ENCODE measurements around the gene MRPL54.

MRPL54 gene

GRCh38 chr19:3766520-3766919 is 4.0 kb downstream of the MRPL54 start:
- TF ChIP-seq CTCF (IDR thresholded peaks at IDR 0.05; ENCODE audit: low read depth, low read length): no peak
- no peak overlapping the region for H3K4me3 ChIP-seq (ENCODE audit: low read depth, low read length)

GRCh38 chr19:3767050-3767449 is 4.6 kb downstream of the MRPL54 start:
- TF ChIP-seq CTCF (IDR thresholded peaks at IDR 0.05; ENCODE audit: low read depth, low read length): no peak
- no peak overlapping the region for H3K4me3 ChIP-seq (ENCODE audit: low read depth, low read length)

GRCh38 chr19:3768015-3768747 is 5.7 kb downstream of the MRPL54 start:
- no peak for TF ChIP-seq CTCF (IDR thresholded peaks at IDR 0.05; ENCODE audit: low read depth, low read length)
- no peak overlapping the region for H3K4me3 ChIP-seq (ENCODE audit: low read depth, low read length)

- no peak overlapping the region for H3K4me3 ChIP-seq (ENCODE audit: low read depth, low read length)
- TF ChIP-seq CTCF (IDR thresholded peaks at IDR 0.05; ENCODE audit: low read depth, low read length): no peak
Observed at GRCh38 chr19:3768748-3769099, 6.2 kb downstream of the MRPL54 start.

DNA sequence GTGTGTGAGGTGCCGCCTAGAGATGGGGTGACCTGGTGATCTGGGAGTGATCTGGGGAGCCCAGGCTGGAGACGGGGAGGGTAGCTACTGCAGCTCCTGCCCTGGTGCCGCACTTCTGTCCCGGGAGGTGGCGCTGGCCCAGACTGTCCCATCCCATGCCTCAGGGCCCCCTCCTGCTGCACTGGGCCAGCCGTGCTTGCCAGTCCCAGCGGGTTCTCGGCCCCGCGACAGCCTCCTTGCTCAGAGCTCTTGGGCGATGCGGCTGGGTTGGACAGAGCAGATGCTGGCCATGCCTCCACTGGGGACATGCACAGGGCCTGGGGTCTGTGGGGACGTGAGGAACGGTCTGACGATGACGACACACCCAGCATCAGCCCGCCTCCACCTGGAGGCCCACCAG is 7.0 kb downstream of the MRPL54 start:
- no peak for TF ChIP-seq CTCF (IDR thresholded peaks at IDR 0.05; ENCODE audit: low read depth, low read length)
- no peak overlapping the region for H3K4me3 ChIP-seq (ENCODE audit: low read depth, low read length)

GRCh38 chr19:3770136-3770999 is 7.9 kb downstream of the MRPL54 start:
- H3K4me3 ChIP-seq (ENCODE audit: low read depth, low read length): no peak overlapping the region

More at GRCh38 chr19:3770136-3770999, 7.9 kb downstream of the MRPL54 start:
- no peak for TF ChIP-seq CTCF (IDR thresholded peaks at IDR 0.05; ENCODE audit: low read depth, low read length)

Measured in WI38 (cell line).